HepG2 (cell line): ENCODE data around the gene KRTAP29-1. TPM values are rescaled to one million over a fixed set of nuclear protein-coding genes. Genes with fewer than 3 reads are reported as not detected.
"Not testable (repeated sequence)": the region's sequence is repeated elsewhere in the genome, so short reads cannot be mapped to it uniquely, and the experiment has no call there.

Experiments used
- ATAC-seq: fragments of 200-7000 bp; cut with Tn5 transposase; 3 replicates; pipeline ENCODE4 v1.9.1; 2020; ENCODE audit warnings: mild to moderate bottlenecking, moderate library complexity
- BruUV-seq: library from RNA; stranded (reverse); fragments of 400-500 nt; replicated peaks from 2 replicates; lab custom pipeline; 2021; lab: Mats Ljungman, UMichigan
- CTCF ChIA-PET: fragments of 300-600 bp; formaldehyde crosslinking; extraction: SDS; loops from one replicate; lab custom pipeline; 2021; ENCODE audit warnings: low total read pairs, inconsistent platforms, low intra/inter-chr PET ratio; lab: Yijun Ruan, JAX
- POLR2A ChIA-PET: fragments of 350-600 bp; sonication (Branson Sonifier 250); formaldehyde crosslinking; loops from one replicate; lab custom pipeline; 2020; ENCODE audit warnings: antibody characterized with exemption, inconsistent platforms; lab: Yijun Ruan, JAX
- DNase-seq: peaks from one replicate; pipeline ENCODE4 v3.0.0-alpha.2; 2015; ENCODE audit warnings: low spot score
- FAIRE-seq: peaks from 3 replicates; lab custom pipeline; 2011; peaks lifted over from hg19 to GRCh38; lab: Jason Lieb, UNC
- H2AFZ ChIP-seq: one replicate; pipeline ENCODE4 v1.6.1; 2011; ENCODE audit warnings: low read length, inconsistent platforms
- H3K27ac ChIP-seq: fragments of 300-600 bp; 3 replicates; pipeline ENCODE4 v1.8.0; 2011; ENCODE audit warnings: mixed run types, mild to moderate bottlenecking, mixed read lengths, low read length, inconsistent platforms; ENCODE audit not compliant: insufficient read depth; ENCODE audit errors: extremely low read length
- H3K27me3 ChIP-seq, 2 experiments: fragments of 200-600 bp in 1 of 2; 2 replicates in 1 of 2; 3 replicates in 1 of 2; pipeline versions ENCODE4 v1.6.0 to v1.8.0; 2011; ENCODE audit warnings: low read length in 2 of 2, mild to moderate bottlenecking in 2 of 2, moderate library complexity in 2 of 2, inconsistent platforms in 1 of 2; ENCODE audit not compliant: insufficient read depth in 2 of 2, control insufficient read depth in 1 of 2
- H3K36me3 ChIP-seq, 2 experiments: fragments of 200-600 bp in 1 of 2; replicated peaks in 1 of 2; 2 replicates in 1 of 2; 3 replicates in 1 of 2; pipeline versions ENCODE4 v1.5.1 to v1.8.0; 2011; ENCODE audit warnings: low read length in 2 of 2, inconsistent platforms in 1 of 2; ENCODE audit not compliant: insufficient read depth in 2 of 2, control insufficient read depth in 1 of 2
- H3K4me1 ChIP-seq: 2 replicates; pipeline ENCODE4 v1.5.1; 2012; ENCODE audit warnings: low read length, inconsistent platforms; ENCODE audit not compliant: insufficient read depth
- H3K4me2 ChIP-seq: 2 replicates; pipeline ENCODE4 v1.6.0; 2011; ENCODE audit warnings: low read depth, low read length, inconsistent platforms
- H3K4me3 ChIP-seq, 3 experiments: fragments of 200-600 bp in 1 of 3; sonication (generic), shearing (Covaris generic) in 1 of 3; replicated peaks in 1 of 3; 2 replicates each; pipeline ENCODE4 v1.5.1; 2011 to 2016; ENCODE audit warnings: low read length in 3 of 3, inconsistent platforms in 2 of 3, low read depth in 2 of 3, mild to moderate bottlenecking in 2 of 3, control low read depth in 1 of 3, mixed read lengths in 1 of 3; ENCODE audit not compliant: insufficient read depth in 1 of 3
- H3K79me2 ChIP-seq: one replicate; pipeline ENCODE4 v1.6.1; 2011; ENCODE audit warnings: low read length, inconsistent platforms; ENCODE audit not compliant: insufficient read depth
- H3K9ac ChIP-seq: 2 replicates; pipeline ENCODE4 v1.6.0; 2011; ENCODE audit warnings: mild to moderate bottlenecking, low read depth, low read length, inconsistent platforms; ENCODE audit not compliant: insufficient read depth
- H3K9me3 ChIP-seq: 2 replicates; pipeline ENCODE4 v1.5.1; 2012; ENCODE audit warnings: mild to moderate bottlenecking, low read length
- H4K20me1 ChIP-seq: 2 replicates; pipeline ENCODE4 v1.6.0; 2011; ENCODE audit warnings: inconsistent platforms, mild to moderate bottlenecking, low read length, moderate library complexity; ENCODE audit not compliant: insufficient read depth
- FOXM1 ChIP-seq: sonication (generic); formaldehyde crosslinking; IDR thresholded peaks from 2 replicates; pipeline ENCODE4 v1.5.0; 2020; ENCODE audit warnings: missing genetic modification reagents
- MIER3 ChIP-seq: IDR thresholded peaks from 2 replicates; pipeline ENCODE4 v1.6.1; 2016; ENCODE audit warnings: missing compliant biosample characterization, borderline replicate concordance
- NCOR1 ChIP-seq: fragments of 200-600 bp; sonication (generic); IDR thresholded peaks from 2 replicates; pipeline ENCODE4 v1.7.0; 2017; ENCODE audit warnings: antibody characterized with exemption, low read length, borderline replicate concordance
- THAP11 ChIP-seq: IDR thresholded peaks from 2 replicates; pipeline ENCODE4 v1.6.1; 2016; ENCODE audit warnings: missing biosample characterization, missing genetic modification reagents
- ZFP1 ChIP-seq: IDR thresholded peaks from 2 replicates; pipeline ENCODE4 v1.6.1; 2016
- ZNF234 ChIP-seq: sonication (generic); formaldehyde crosslinking; conservative IDR thresholded peaks from 2 replicates; pipeline ENCODE4 v1.5.1; 2020; ENCODE audit warnings: mild to moderate bottlenecking, missing genetic modification reagents
- ZNF431 ChIP-seq: sonication (generic); formaldehyde crosslinking; IDR thresholded peaks from 2 replicates; pipeline ENCODE4 v1.9.0; 2022; ENCODE audit warnings: missing genetic modification reagents, low read depth, mild to moderate bottlenecking, borderline replicate concordance
- ZNF577 ChIP-seq: sonication (generic); formaldehyde crosslinking; IDR thresholded peaks from 2 replicates; pipeline ENCODE4 v1.4.0; 2020; ENCODE audit warnings: mild to moderate bottlenecking, low read depth, missing genetic modification reagents, borderline replicate concordance
- WGBS: methylation state at CpG from one replicate; pipeline ENCODE4 v1.1.6; 2017; ENCODE audit warnings: low lambda C conversion rate; 5-methylcytosine and 5-hydroxymethylcytosine counted together
- in situ Hi-C: cut with HindIII; loops from 2 replicates; pipeline ENCODE4 v1.10.0; 2017; ENCODE audit warnings: low pct_unique_long_range_greater_than_20kb; ENCODE audit not compliant: extremely low pct_ligation_motif_present
- intact Hi-C: fragments of 100-400 bp; cut with micrococcal nuclease; formaldehyde crosslinking; loops from one replicate; pipeline ENCODE4 v1.10.0; 2022; ENCODE audit not compliant: unreplicated experiment
- polyA plus RNA-seq, 8 experiments: library from polyadenylated mRNA; depleted of rRNA in 3 of 8; stranded (reverse) in 7 of 8; unstranded in 1 of 8; fragments of >200 nt; fragmentation: Illumina TruSeq in 4 of 8; extraction: Trizol in 4 of 8; gene quantifications; 2 replicates each; pipeline versions ENCODE4 v1.2.1 to v1.2.3, GENCODE V29; 2011 to 2016; ENCODE audit warnings: low read depth in 4 of 8, missing spikeins in 1 of 8, mixed read lengths in 1 of 8; ENCODE audit not compliant: insufficient read depth in 1 of 8
- total RNA-seq, 5 experiments: library from RNA; depleted of rRNA; stranded (reverse); fragments of >200 nt; fragmentation: Illumina TruSeq; extraction: Trizol; gene quantifications; 2 replicates each; pipeline ENCODE4 v1.2.3, GENCODE V29; 2016; ENCODE audit warnings: low read depth in 1 of 5
- TF ChIP-seq, protein P1 (sequence below): sonication (generic); formaldehyde crosslinking; IDR thresholded peaks from 2 replicates; pipeline ENCODE4 v1.8.1; 2023; ENCODE audit warnings: mild to moderate bottlenecking, missing genetic modification reagents

KRTAP29-1 gene
- total and polyA plus RNA-seq, 2 of the 13 experiments (the other 11 are each of a cell fraction or from before 2014, with no cell fraction given) = not detected

DNA sequence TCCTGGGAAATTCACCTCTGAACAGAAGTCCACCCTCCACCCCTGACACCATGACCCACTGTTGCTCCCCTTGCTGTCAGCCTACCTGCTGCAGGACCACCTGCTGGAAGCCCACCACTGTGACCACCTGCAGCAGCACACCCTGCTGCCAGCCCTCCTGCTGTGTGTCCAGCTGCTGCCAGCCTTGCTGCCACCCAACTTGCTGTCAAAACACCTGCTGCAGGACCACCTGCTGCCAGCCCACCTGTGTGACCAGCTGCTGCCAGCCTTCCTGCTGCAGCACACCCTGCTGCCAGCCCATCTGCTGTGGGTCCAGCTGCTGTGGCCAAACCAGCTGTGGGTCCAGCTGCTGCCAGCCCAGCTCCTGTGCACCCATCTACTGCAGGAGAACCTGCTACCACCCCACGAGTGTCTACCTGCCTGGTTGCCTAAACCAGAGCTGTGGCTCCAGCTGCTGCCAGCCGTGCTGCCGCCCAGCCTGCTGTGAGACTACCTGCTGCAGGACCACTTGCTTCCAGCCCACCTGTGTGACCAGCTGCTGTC, 26.9 kb downstream of the KRTAP29-1 start, which contains the start of gene KRTAP9-7:
KRTAP9-7 (plus strand) TSS at position 51 of the 543 bp plus-strand sequence; CDS start at position 51, 0 bp downstream.
- H2AFZ ChIP-seq, H4K20me1 ChIP-seq, FAIRE-seq, H3K79me2 ChIP-seq, H3K27me3 ChIP-seq, H3K4me3 ChIP-seq, H3K4me1 ChIP-seq, BruUV-seq, in situ Hi-C loops, H3K36me3 ChIP-seq, ATAC-seq, POLR2A ChIA-PET, H3K27ac ChIP-seq, DNase-seq, intact Hi-C loops, CTCF ChIA-PET, H3K9ac ChIP-seq, H3K4me2 ChIP-seq, H3K9me3 ChIP-seq: not testable (repeated sequence)
- 69% methylated on average over 2 of the region's 3 CpGs for WGBS

DNA sequence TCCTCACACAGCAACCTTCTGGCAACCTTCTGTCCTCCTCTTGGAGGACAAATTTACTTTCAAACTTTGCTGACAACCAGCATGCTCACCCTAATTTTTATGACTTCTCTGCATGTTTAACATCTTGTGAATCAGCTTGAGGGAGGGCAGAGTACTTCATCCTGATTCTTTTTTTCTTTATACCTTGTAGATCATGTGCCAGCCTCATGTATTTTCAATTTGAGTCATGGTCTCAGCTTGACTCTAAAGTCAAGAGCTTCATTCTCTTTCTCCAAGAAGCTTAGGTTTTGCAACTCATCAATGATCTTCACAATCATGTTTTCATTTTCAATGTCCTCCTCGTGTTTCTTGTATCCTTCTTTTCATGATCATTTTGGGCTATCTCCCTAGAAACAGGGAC, 30.8 kb downstream of the KRTAP29-1 start:
- H3K4me2 ChIP-seq = no peak overlapping the region
- no peaks in the 10 kb centered on the region for H3K4me1 ChIP-seq
- H3K4me3 ChIP-seq = no peak overlapping the region
- no peaks in the 10 kb centered on the region for H3K79me2 ChIP-seq
- WGBS = no CpG with 5 or more reads among the region's 1 CpG
- ChIA-PET CTCF (no interaction called here), POLR2A (no interaction called here)
- FAIRE-seq = no peak
- no peaks in the 10 kb centered on the region for H3K36me3 ChIP-seq
- no peak overlapping the region for H2AFZ ChIP-seq
- H3K9me3 ChIP-seq = no peaks in the 10 kb centered on the region
- H3K27ac ChIP-seq = no peak overlapping the region
- no peaks in the 10 kb centered on the region for H3K27me3 ChIP-seq
- DNase-seq = no peak
- no TSS peak for BruUV-seq
- in situ Hi-C loops (no loop called here), intact Hi-C loops (no loop called here)
- no peak overlapping the region for H3K9ac ChIP-seq
- ATAC-seq = no peak
- TF ChIP-seq THAP11 (CRISPR knock-in tag) (no peak), NCOR1 (no peak), ZFP1 (CRISPR knock-in tag) (no peak), ZNF431 (CRISPR knock-in tag) (no peak), ZNF577 (no peak), ZNF234 (CRISPR knock-in tag) (no peak), FOXM1 (CRISPR knock-in tag) (no peak), MIER3 (CRISPR knock-in tag) (no peak)
- TF ChIP-seq, protein P1, sequence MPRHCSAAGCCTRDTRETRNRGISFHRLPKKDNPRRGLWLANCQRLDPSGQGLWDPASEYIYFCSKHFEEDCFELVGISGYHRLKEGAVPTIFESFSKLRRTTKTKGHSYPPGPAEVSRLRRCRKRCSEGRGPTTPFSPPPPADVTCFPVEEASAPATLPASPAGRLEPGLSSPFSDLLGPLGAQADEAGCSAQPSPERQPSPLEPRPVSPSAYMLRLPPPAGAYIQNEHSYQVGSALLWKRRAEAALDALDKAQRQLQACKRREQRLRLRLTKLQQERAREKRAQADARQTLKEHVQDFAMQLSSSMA = no peak
- H4K20me1 ChIP-seq = no peaks in the 10 kb centered on the region

DNA sequence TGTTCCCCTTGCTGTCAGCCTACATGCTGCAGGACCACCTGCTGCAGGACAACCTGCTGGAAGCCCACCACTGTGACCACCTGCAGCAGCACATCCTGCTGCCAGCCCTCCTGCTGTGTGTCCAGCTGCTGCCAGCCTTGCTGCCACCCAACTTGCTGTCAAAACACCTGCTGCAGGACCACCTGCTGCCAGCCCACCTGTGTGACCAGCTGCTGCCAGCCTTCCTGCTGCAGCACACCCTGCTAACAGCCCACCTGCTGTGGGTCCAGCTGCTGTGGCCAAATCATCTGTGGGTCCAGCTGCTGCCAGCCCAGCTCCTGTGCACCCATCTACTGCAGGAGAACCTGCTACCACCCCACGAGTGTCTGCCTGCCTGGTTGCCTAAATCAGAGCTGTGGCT, 31.3 kb downstream of the KRTAP29-1 start:
- H4K20me1 ChIP-seq, H3K4me2 ChIP-seq, FAIRE-seq, POLR2A ChIA-PET, H3K4me3 ChIP-seq, ATAC-seq, CTCF ChIA-PET, intact Hi-C loops, H3K27me3 ChIP-seq, H3K4me1 ChIP-seq, H3K9me3 ChIP-seq, H3K27ac ChIP-seq, H2AFZ ChIP-seq, in situ Hi-C loops, H3K9ac ChIP-seq, H3K36me3 ChIP-seq, DNase-seq, BruUV-seq, H3K79me2 ChIP-seq: not testable (repeated sequence)
- WGBS = no CpG with 5 or more reads among the region's 1 CpG
